HL-60 (cell line): ENCODE data around the gene CNTD1.

Experiments
- SPI1 ChIP-seq: IDR thresholded peaks from 2 replicates; pipeline ENCODE4 v1.6.1; 2012; ENCODE audit warnings: low read depth, mild to moderate bottlenecking, borderline replicate concordance
- TF ChIP-seq, protein P1 (sequence below): IDR thresholded peaks from 2 replicates; pipeline ENCODE4 v1.6.1; 2012; ENCODE audit warnings: low read depth; ENCODE audit not compliant: insufficient replicate concordance
- TF ChIP-seq, protein P2 (sequence below): IDR thresholded peaks from one replicate; pipeline ENCODE4 v1.5.1; 2011; ENCODE audit warnings: low read length, control low read depth, inconsistent platforms; ENCODE audit not compliant: insufficient read depth

DNA sequence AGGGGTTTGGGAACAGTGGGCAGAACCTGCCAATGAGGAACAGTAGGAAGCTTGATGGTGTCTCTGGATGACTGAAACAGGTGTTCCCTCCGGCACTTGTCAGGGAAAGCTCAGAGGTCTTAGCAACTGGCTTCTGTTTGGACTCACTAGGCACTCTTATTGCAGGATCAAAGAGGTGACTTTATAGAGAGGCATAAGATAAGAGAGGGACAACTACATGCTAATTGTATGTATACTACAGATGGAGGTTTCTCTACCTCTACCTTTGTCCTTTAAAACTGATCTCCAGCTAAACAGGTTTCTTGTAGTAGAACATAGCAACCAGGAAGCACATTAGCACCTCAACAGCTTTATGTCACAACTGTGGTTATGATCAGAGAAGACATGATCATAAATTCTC is 7.6 kb downstream of the CNTD1 start:
- TF ChIP-seq, protein P1, sequence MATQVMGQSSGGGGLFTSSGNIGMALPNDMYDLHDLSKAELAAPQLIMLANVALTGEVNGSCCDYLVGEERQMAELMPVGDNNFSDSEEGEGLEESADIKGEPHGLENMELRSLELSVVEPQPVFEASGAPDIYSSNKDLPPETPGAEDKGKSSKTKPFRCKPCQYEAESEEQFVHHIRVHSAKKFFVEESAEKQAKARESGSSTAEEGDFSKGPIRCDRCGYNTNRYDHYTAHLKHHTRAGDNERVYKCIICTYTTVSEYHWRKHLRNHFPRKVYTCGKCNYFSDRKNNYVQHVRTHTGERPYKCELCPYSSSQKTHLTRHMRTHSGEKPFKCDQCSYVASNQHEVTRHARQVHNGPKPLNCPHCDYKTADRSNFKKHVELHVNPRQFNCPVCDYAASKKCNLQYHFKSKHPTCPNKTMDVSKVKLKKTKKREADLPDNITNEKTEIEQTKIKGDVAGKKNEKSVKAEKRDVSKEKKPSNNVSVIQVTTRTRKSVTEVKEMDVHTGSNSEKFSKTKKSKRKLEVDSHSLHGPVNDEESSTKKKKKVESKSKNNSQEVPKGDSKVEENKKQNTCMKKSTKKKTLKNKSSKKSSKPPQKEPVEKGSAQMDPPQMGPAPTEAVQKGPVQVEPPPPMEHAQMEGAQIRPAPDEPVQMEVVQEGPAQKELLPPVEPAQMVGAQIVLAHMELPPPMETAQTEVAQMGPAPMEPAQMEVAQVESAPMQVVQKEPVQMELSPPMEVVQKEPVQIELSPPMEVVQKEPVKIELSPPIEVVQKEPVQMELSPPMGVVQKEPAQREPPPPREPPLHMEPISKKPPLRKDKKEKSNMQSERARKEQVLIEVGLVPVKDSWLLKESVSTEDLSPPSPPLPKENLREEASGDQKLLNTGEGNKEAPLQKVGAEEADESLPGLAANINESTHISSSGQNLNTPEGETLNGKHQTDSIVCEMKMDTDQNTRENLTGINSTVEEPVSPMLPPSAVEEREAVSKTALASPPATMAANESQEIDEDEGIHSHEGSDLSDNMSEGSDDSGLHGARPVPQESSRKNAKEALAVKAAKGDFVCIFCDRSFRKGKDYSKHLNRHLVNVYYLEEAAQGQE = no peak
- TF ChIP-seq, protein P2, sequence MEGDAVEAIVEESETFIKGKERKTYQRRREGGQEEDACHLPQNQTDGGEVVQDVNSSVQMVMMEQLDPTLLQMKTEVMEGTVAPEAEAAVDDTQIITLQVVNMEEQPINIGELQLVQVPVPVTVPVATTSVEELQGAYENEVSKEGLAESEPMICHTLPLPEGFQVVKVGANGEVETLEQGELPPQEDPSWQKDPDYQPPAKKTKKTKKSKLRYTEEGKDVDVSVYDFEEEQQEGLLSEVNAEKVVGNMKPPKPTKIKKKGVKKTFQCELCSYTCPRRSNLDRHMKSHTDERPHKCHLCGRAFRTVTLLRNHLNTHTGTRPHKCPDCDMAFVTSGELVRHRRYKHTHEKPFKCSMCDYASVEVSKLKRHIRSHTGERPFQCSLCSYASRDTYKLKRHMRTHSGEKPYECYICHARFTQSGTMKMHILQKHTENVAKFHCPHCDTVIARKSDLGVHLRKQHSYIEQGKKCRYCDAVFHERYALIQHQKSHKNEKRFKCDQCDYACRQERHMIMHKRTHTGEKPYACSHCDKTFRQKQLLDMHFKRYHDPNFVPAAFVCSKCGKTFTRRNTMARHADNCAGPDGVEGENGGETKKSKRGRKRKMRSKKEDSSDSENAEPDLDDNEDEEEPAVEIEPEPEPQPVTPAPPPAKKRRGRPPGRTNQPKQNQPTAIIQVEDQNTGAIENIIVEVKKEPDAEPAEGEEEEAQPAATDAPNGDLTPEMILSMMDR = no peak
- TF ChIP-seq SPI1 = no peak
